ENCODE measurements around the gene GFOD2. TPM values are rescaled to one million over a fixed set of nuclear protein-coding genes. Genes with fewer than 3 reads are reported as not detected.
A peak's percentile ranks its signal among the peaks of the same experiment; 100 is the strongest.

Gene GFOD2
- total RNA-seq, 2 experiments from 2014 or later = 16.2 to 18.0 TPM

GRCh38 chr16:67707210-67707609 is 11.9 kb downstream of the GFOD2 start:
- DNase-seq (ENCODE audit: low spot score) = no peak
- BruUV-seq (replicated peaks) = no TSS peak
- TF ChIP-seq, protein P1, sequence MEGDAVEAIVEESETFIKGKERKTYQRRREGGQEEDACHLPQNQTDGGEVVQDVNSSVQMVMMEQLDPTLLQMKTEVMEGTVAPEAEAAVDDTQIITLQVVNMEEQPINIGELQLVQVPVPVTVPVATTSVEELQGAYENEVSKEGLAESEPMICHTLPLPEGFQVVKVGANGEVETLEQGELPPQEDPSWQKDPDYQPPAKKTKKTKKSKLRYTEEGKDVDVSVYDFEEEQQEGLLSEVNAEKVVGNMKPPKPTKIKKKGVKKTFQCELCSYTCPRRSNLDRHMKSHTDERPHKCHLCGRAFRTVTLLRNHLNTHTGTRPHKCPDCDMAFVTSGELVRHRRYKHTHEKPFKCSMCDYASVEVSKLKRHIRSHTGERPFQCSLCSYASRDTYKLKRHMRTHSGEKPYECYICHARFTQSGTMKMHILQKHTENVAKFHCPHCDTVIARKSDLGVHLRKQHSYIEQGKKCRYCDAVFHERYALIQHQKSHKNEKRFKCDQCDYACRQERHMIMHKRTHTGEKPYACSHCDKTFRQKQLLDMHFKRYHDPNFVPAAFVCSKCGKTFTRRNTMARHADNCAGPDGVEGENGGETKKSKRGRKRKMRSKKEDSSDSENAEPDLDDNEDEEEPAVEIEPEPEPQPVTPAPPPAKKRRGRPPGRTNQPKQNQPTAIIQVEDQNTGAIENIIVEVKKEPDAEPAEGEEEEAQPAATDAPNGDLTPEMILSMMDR (conservative IDR thresholded peaks at IDR 0.05; ENCODE audit: low read length) = no peak
- no peak for TF ChIP-seq EZH2phosphoT487 (IDR thresholded peaks at IDR 0.05; ENCODE audit: borderline replicate concordance, low read depth, low read length)
- no peaks in the 10 kb centered on the region for H3K9me3 ChIP-seq (ENCODE audit: low read length)
- intact Hi-C loops (cut with micrococcal nuclease; ENCODE audit: unreplicated experiment) = no loop called here
- no peak overlapping the region for H3K4me2 ChIP-seq (ENCODE audit: low read length)
- ChIA-PET POLR2A (interaction anchor here (0.9 kb wide), 1 partner anchor 35 kb away, joined by 4 read pairs; no protein-coding TSS in a partner anchor), CTCF (ENCODE audit: unreplicated experiment) (no interaction called here)
- H4K20me1 ChIP-seq (ENCODE audit: insufficient read depth, low read length) = no peaks in the 10 kb centered on the region
- peaks cover 5% of the 10 kb centered on the region for H3K4me1 ChIP-seq (ENCODE audit: insufficient read depth, low read length, poor library complexity, severe bottlenecking)
- H3K36me3 ChIP-seq (ENCODE audit: insufficient read depth, low read length) = no peaks in the 10 kb centered on the region
- H2AFZ ChIP-seq (ENCODE audit: low read length) = no peak overlapping the region
- H3K27ac ChIP-seq (ENCODE audit: low read depth, low read length, poor library complexity, severe bottlenecking) = no peak overlapping the region
- H3K9me2 ChIP-seq (ENCODE audit: insufficient read depth, low read length) = no peaks in the 10 kb centered on the region
- peaks cover 4% of the 10 kb centered on the region; the same call in 1 of the 2 replicates for H3K79me2 ChIP-seq (ENCODE audit: insufficient read depth, low read depth, low read length)
- no peak overlapping the region for H3K4me3 ChIP-seq (ENCODE audit: low read depth, low read length, poor library complexity, severe bottlenecking)

DNA sequence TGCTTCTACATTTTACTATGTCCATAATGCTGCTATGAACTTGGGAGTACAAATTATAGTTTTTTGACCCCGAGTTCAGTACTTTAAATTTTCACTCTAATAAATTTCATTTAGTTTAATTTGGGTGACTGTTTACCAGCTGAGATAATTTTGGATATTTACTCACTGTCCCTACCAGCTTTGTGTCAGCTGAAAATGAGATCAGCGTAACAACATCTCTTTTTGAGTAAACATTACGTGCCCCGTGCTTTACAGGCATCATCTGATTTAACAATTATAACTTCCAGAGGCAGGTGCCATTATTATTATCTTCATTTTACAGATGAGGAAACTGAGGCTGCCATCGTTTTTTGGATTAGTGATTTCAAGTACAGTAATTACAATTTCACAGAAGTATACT is 15.0 kb downstream of the GFOD2 start:
- Histone ChIP-seq H3K4me3 (ENCODE audit: low read depth, low read length, poor library complexity, severe bottlenecking) (no peak overlapping the region), H3K4me2 (ENCODE audit: low read length) (no peak overlapping the region), H3K9me2 (ENCODE audit: insufficient read depth, low read length) (no peaks in the 10 kb centered on the region), H3K4me1 (ENCODE audit: insufficient read depth, low read length, poor library complexity, severe bottlenecking) (peaks cover 5% of the 10 kb centered on the region), H3K9me3 (ENCODE audit: low read length) (0 out of 2 replicates have a peak, but pooled peaks cover 6% of the 10 kb centered on the region), H3K27ac (ENCODE audit: low read depth, low read length, poor library complexity, severe bottlenecking) (no peak overlapping the region), H2AFZ (ENCODE audit: low read length) (no peak overlapping the region), H3K79me2 (ENCODE audit: insufficient read depth, low read depth, low read length) (peaks cover 4% of the 10 kb centered on the region; the same call in 1 of the 2 replicates), H3K36me3 (ENCODE audit: insufficient read depth, low read length) (peaks cover 8% of the 10 kb centered on the region), H4K20me1 (ENCODE audit: insufficient read depth, low read length) (no peaks in the 10 kb centered on the region)
- TSS peak; percentile 24 for BruUV-seq (replicated peaks)
- TF ChIP-seq, protein P1 (conservative IDR thresholded peaks at IDR 0.05; ENCODE audit: low read length) = no peak
- DNase-seq (ENCODE audit: low spot score) = no peak
- POLR2A ChIA-PET = interaction anchor here (2.0 kb wide), 1 partner anchor 11 kb away, joined by 8 read pairs; no protein-coding TSS in a partner anchor
- CTCF ChIA-PET (ENCODE audit: unreplicated experiment) = no interaction called here
- intact Hi-C loops (cut with micrococcal nuclease; ENCODE audit: unreplicated experiment) = no loop called here

GRCh38 chr16:67703626-67704025 is 15.5 kb downstream of the GFOD2 start:
- Histone ChIP-seq H3K4me1 (ENCODE audit: insufficient read depth, low read length, poor library complexity, severe bottlenecking) (peaks cover 5% of the 10 kb centered on the region), H3K9me3 (ENCODE audit: low read length) (0 out of 2 replicates have a peak, but pooled peaks cover 6% of the 10 kb centered on the region), H2AFZ (ENCODE audit: low read length) (no peak overlapping the region), H3K9me2 (ENCODE audit: insufficient read depth, low read length) (no peaks in the 10 kb centered on the region), H3K27ac (ENCODE audit: low read depth, low read length, poor library complexity, severe bottlenecking) (no peak overlapping the region), H3K4me2 (ENCODE audit: low read length) (no peak overlapping the region), H3K36me3 (ENCODE audit: insufficient read depth, low read length) (peaks cover 12% of the 10 kb centered on the region), H3K4me3 (ENCODE audit: low read depth, low read length, poor library complexity, severe bottlenecking) (no peak overlapping the region), H4K20me1 (ENCODE audit: insufficient read depth, low read length) (no peaks in the 10 kb centered on the region), H3K79me2 (ENCODE audit: insufficient read depth, low read depth, low read length) (peaks cover 4% of the 10 kb centered on the region; the same call in 1 of the 2 replicates)
- DNase-seq (ENCODE audit: low spot score) = no peak
- CTCF ChIA-PET (ENCODE audit: unreplicated experiment) = no interaction called here
- intact Hi-C loops (cut with micrococcal nuclease; ENCODE audit: unreplicated experiment) = no loop called here
- TF ChIP-seq, protein P1 (conservative IDR thresholded peaks at IDR 0.05; ENCODE audit: low read length) = no peak
- TF ChIP-seq EZH2phosphoT487 (IDR thresholded peaks at IDR 0.05; ENCODE audit: borderline replicate concordance, low read depth, low read length) = no peak
- POLR2A ChIA-PET = interaction anchor here (2.0 kb wide), 1 partner anchor 12 kb away, joined by 8 read pairs; no protein-coding TSS in a partner anchor
- no TSS peak for BruUV-seq (replicated peaks)

All from OCI-LY7 (cell line).